Posterior cingulate gyrus (tissue), 11 donors: ENCODE results near the gene TRIM36.

Experiments
- DNase-seq, 10 donors: peaks; one replicate each; pipeline versions ENCODE4 v3.0.0 to v3.0.0-alpha.2; 2020 to 2021; ENCODE audit warnings: mixed read lengths in 3 of 10
- intact Hi-C: fragments of 100-400 bp; cut with DNase I; formaldehyde crosslinking; loops from one replicate; pipeline ENCODE4 v1.15.1; 2023

Gene TRIM36, protein sequence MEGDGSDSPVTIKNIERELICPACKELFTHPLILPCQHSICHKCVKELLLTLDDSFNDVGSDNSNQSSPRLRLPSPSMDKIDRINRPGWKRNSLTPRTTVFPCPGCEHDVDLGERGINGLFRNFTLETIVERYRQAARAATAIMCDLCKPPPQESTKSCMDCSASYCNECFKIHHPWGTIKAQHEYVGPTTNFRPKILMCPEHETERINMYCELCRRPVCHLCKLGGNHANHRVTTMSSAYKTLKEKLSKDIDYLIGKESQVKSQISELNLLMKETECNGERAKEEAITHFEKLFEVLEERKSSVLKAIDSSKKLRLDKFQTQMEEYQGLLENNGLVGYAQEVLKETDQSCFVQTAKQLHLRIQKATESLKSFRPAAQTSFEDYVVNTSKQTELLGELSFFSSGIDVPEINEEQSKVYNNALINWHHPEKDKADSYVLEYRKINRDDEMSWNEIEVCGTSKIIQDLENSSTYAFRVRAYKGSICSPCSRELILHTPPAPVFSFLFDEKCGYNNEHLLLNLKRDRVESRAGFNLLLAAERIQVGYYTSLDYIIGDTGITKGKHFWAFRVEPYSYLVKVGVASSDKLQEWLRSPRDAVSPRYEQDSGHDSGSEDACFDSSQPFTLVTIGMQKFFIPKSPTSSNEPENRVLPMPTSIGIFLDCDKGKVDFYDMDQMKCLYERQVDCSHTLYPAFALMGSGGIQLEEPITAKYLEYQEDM

DNA sequence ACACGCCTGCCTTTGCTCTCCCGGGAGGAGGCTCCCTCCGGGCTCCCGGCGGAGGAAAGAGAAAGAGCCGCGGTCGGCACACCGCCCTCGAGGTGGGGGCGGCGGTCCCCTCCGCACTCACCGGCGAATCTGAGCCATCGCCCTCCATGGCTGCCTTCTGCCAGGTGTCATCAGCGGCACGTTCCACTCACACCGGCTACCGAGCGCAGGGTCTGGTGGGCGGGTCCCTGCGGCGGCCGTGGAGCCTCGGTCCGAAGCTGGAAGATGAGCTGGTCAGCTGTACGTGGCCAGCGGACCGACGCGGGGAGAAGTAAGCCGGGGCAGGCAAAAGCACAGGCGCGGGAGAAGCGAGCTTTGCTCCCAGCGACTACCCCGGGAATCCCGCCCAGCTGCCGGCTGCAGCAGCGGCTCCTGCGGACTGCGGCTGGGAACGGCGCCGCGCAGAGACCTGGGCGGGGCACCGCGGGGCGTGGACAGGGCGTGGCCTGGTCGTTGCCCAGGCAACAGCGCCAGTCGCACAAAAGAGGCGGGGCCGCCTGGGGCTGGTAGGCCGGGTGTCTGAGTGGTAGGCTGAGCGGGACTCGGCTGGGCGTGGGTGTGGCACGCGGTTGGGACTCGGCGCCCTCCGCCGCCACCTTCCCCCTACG is at the start of gene TRIM36:
TSS of gene TRIM36 (minus strand) at position 422 of the 647 bp plus-strand sequence. CDS start at position 148, 274 bp downstream.
- peak; percentile 83 to 99 (median 92) for DNase-seq
- intact Hi-C loops, result no loop called here

DNA sequence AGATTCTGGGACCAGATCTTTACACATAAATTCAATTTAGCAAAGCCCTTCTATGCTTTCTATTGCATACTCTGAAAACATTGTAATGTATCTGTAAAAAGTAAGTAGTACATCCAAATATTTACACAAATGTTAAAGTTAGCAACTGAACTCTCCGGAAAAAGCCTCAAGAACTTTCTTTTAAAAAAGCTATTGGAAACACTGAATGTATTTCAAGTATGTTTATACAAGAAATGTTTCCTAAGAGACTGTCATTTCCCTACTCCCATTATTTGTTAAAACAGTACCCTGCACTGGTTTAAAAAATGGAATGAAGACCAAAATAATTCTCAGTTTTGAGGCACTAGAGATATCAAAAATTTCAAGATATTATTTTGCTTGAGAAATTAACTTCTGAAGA is 44.8 kb upstream of the TRIM36 start:
- no peak for DNase-seq
- intact Hi-C loops, result no loop called here

DNA sequence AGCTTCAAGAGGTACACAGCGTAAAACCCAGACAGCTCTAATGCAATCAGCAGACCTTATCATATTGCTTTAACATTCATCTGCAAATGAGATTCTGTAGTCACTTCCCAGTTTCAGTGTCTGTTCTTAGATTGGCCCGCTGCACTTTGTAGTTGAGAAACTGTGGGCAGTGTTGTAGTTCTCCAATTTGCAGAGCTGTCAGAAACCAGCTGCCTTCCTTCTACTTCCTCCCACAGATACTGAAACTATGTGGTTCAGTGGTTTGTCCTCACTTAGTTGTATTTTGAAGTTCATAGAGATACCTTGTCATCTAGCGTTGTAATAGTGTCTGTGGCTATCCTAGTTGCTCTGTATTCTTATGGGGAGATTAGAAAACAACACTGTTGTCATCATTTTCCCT is 39.6 kb upstream of the TRIM36 start:
- intact Hi-C loops, result no loop called here

DNA sequence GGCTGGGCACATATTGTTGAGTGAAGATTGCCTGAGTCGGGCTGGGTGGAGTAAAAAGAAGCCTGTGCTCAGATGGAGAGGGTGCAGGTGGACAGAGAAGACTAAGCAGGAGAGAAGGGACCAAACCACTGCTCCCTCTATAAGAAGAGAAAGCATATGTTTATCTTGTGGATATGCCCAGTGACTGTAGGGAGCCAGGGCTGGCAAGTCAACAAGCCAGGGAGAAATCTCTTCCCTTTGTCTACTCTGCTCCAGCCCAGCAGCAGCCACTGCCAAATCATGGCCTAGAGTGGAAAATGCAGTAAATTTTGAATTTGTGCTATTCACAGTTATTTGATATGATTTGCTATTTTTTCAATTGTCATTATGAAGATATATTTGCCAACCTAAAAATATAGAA is 33.2 kb upstream of the TRIM36 start:
- intact Hi-C loops, result no loop called here
- DNase-seq, result no peak

More for the DNA sequence above, 39.6 kb upstream of the TRIM36 start:
- DNase-seq, result peak in 1 of 10 donors; percentile 3

DNA sequence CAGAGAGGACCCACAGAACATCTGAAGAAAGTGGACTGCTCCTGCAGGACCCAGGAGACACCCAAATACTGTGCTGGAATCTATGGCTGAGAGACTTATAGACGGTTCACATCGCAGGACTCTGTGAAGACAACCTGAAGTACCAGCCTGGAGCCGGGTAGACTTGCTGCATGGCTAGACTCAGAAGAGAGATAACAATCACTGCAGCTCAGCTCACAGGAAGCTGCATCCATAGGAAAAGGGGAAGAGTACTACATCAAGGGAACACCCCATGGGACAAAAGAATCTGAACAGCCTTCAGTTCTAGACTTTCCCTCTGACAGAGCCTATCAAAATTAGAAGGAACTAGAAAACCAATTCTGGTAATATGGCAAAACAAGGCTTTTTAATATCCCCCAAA is 26.5 kb upstream of the TRIM36 start:
- DNase-seq, result no peak
- intact Hi-C loops, result no loop called here

DNA sequence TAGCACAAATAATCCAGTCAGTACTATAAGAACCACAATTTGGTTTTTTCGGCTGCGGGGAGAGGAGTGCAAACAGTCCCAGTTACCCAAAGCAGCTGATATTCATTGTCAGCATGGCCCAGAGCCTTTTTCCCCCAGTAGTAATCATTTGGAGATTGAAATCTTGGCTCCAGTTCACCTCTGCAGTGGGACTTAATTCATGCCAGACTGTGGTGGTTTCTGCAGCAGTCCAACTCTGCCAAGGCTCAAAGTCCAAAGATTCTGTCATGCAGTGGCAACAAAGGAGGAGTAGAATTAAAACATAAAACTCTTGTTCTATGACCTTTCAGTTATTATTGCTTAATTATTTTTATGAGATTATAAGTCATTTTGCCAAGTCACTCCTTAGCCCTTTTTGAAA is 25.0 kb upstream of the TRIM36 start:
- intact Hi-C loops, result no loop called here

DNA sequence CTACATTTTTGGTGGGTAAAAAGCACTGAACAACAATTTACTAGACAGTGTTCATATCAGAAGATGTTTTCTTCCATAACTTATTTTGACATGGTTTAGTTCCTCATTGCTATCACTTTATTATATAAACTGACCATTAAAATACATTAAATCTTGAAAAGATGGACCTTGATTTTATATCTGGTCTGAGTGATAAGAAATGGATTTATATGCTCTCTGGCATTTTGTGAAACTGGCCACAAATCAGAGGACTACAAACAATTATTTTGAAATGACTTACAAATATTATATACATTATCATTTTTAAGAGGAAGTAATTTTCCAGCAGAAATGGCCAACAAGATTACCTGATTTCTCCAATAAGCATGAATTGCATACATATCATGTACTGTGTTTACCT is 23.6 kb upstream of the TRIM36 start:
- intact Hi-C loops, result no loop called here

More for the DNA sequence above, 25.0 kb upstream of the TRIM36 start:
- DNase-seq, result no peak

DNA sequence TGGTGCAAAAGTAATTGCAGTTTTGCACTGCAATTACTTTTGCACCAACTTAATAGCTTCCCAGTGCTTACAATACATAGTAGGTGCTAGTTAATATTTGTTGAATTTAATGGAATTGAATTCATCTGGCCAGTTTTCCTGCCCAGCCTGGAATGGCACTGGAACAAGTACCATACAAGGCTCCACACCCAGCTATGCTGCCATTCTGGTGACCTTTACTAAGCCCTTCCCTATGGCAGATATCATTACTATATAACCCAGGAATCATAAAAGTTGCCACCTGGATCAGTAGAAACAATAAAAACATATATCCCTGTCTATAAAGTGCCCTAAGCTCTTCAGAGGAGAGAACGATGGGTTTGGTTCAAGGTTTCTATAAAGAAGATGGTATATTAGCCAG is 22.4 kb upstream of the TRIM36 start:
- intact Hi-C loops, result no loop called here
- DNase-seq, result no peak

More for the DNA sequence above, 23.6 kb upstream of the TRIM36 start:
- no peak for DNase-seq

DNA sequence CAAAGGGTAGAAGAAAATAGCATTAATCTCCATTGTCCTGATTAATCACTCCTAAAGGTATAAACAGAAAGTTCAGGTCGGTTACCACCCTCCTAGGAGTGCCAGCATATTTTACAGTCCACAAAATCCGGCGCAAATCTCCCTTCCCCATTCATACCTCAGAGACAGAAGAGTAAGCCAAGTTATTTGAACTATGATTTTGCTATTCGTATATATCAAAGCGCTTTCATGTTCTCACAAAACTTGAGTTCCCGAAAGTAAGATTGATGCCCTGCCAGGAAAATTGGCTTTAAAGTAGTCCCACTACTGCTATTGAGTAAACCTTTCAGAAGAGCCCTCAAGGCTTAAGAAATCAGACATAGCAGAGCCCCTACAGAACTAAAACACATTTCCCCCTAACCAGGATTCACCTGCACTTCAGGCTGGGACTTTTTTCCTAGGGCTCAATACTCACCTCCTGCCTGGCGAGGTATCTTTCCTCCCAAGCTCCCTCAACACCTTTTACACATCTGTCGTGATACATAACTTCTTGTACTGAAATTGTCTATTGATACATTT is 21.8 kb upstream of the TRIM36 start:
- intact Hi-C loops, result no loop called here
- DNase-seq, result no peak

DNA sequence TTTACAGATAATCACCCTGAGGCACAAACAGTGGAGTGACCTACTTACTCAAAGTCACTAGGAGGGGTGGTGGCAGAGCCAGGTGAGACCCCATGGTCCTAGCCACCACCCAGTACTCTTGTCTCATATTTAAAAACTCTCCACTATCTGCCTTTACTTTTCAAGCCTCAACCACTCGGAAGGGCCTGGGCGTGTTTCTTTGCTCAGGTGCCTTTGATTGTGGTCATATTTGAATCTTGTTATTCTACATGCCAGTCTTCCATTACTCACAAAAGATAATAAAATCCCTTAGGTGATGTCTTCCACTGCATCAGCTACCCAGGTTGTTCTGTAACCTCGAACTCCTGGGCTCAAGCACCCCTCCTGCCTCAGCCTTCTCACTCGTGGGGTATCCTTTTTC is 20.7 kb upstream of the TRIM36 start:
- DNase-seq, result no peak
- intact Hi-C loops, result no loop called here

DNA sequence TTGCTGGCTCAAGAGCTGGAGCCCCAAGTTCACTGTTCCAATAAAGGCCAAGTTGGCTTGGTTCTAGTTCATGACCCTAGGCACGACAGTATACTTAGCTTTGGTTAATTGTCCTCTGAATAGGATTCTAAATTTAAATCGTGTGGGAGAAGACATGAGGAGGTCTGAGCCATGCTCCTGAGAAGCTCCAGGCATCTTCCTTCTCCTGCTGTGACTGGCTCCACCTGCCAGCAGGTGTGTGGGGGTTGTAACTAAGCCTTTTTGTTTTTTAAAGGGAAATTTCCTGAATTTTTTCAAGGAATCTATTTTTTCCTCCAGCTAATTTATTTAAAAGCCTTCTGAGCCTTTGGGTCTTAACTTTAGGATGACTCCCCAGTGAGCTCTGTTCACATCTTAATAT is 20.2 kb upstream of the TRIM36 start:
- DNase-seq, result no peak
- intact Hi-C loops, result no loop called here

DNA sequence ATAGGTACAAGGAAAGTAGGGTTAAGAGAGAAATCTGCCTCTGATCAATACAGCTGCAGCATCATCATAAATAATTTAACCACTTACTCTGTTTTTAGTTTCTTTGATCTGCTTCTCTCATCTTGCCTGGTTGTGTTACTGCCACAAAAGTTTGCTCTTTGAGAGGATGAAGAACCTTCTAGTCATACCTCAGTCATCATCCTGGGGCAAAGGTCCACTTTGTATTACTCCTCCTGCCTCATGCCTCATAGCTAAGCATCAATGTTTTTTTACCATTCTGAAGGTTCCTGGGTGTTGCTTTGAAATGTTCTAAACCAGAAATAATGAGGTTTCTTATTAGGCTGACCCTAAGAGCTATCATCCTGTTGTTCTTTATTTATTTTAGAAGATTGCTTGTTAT is 17.1 kb upstream of the TRIM36 start:
- intact Hi-C loops, result no loop called here
- no peak for DNase-seq

DNA sequence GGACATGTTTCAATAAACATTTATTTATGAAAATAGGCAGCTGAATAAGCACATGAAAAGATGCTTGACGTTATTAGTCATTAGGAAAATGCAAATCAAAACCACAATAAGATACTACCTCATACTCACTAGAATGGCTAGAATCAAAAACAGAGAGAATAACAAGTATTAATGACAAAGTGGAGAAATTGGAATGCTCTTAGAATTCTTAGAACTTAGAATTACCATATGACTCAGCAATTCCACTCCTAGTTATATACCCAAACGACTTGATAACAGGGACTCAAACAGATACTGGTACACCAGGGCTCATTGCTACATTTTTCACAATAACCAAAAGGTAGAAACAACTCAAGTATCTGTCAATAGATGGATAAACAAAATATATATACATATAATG is 15.1 kb upstream of the TRIM36 start:
- intact Hi-C loops, result no loop called here
- no peak for DNase-seq

DNA sequence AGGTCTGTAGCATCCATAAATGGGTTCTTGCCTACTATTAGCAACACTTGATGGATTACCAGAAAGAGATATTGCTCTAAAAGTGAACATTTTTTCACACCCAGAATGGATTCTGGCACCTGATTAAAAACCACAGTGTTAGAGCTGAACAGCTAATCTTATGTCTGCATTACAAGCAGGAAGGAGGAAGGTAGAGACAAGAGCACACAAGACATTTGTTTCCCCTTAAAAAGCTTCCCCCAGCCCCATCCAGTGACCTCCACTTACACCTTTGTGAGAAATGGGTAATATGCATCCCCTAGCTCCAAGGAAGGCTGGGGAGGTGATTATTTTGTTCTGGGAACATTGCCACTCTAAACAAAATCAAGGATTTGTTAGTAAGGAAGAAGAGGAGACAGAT is 12.0 kb upstream of the TRIM36 start:
- intact Hi-C loops, result no loop called here
- DNase-seq, result no peak

DNA sequence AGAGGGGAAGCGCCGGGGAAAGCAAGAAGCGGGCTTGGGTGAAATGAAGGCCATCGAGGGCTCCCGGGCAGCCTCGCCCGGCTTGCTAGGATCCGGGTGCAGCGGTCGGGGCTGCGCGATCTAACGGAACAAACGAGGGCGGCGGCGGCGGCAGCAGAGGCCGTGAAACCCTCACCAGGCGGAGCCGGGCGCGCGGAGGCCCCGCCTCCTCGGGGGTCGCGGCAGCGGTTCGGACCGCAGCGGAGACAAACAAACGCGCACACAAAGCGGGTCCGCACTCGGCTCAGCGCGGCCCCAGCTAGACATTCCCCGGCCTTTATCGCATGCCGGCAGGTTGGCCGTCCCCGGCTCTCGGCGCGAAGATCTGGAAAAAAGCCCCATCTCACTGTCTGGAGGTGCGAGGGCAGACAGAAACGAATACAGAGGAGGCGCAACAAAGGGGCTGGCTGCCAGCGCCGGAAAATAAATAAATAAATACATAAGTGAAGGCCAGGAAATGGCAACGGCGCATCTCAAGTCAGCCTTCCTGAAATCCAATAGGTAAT is 10.5 kb upstream of the TRIM36 start:
- intact Hi-C loops, result no loop called here
- peak in 5 of 10 donors; percentile 15 to 86 (median 73) for DNase-seq

DNA sequence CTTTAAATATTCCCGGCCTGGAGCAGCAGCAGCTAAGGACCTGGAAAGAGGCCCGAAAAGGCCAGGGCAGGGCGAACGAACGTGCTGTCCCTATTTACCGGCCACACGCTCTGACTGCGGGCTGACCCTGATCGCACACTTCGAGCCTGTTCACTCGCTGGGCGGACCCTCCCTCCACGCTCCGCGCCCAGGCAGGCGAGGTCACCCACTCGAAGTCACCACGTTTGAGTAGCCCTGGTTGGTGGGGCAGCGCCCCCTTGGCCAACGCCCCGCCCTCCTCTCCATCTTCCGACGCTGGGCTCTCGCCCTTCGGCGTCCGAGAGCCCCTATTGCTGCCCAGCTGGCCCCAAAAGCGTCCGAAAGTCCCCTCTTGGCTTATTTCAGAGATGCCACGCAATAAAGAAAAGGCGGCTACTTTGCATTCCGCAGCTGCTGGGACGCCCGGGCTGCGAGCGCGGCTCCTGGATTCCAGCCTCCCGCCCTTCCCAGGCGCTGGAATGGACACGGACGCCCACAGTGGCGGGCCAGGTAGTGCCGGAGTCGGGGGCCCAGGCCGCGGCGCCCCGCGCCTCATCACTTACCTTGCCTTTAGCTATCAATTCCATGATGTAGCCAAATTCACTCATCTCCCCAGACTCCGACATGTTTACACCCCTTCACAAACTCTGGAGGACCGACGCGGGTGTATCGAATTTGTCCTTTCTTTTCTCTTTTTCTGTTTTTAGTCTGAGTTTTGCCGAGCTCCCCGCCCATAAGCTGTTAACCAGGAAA is 9.9 kb upstream of the TRIM36 start:
- DNase-seq, result peak in 3 of 10 donors; percentile 14 to 83 (median 75)
- intact Hi-C loops, result loop anchor here (5.0 kb wide), 1 partner anchor 68 kb away; no protein-coding TSS in a partner anchor

DNA sequence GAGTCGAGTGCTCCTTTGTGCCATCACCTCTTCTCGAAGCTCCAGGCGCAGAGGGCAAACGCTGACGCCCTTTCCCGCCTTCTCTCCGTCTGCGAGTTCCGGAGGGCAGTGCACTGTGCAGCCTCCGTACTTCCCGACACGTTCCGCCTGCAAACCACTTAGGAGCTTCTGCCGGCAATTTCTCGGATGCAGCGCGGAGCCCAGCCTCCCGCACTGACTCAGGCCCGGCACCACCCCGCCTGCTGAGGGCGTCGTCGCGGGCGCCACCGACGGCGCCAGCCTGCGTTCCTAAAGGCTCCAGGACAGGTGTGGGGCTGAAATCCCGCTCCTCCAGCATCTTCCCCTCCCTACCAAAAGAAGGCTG is 9.3 kb upstream of the TRIM36 start:
- intact Hi-C loops, result loop anchor here (5.0 kb wide), 1 partner anchor 68 kb away; no protein-coding TSS in a partner anchor

DNA sequence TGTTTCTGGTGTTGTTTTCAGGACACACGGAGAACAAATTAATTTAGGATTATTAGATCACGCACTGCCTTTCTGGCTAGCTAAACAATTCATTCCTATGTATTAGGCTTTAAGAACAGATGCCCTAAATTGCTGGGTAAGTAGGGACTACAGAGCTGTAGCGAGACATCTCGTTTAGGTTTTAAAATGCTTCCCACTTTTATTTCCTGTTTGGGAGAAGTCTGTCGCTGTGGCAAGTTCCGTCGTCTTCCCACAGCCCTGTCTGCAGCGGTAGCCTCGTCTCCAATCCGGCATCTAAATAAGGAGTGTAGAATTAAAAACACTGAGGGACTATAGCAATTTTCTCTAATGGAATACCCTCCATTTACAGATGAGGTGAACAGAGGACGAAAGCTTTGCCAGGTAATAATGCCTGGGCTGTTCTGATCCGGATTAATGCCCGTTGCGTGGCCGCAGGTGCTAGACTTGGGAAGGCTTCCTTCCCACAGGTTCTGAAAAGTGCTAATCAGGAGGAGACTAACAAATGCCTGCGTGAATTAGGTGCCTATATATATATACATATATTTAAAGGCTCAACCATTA is 1.3 kb upstream of the TRIM36 start:
- intact Hi-C loops, result no loop called here
- no peak for DNase-seq

More for the DNA sequence above, 9.3 kb upstream of the TRIM36 start:
- DNase-seq, result peak in 3 of 10 donors; percentile 10 to 65 (median 14)

DNA sequence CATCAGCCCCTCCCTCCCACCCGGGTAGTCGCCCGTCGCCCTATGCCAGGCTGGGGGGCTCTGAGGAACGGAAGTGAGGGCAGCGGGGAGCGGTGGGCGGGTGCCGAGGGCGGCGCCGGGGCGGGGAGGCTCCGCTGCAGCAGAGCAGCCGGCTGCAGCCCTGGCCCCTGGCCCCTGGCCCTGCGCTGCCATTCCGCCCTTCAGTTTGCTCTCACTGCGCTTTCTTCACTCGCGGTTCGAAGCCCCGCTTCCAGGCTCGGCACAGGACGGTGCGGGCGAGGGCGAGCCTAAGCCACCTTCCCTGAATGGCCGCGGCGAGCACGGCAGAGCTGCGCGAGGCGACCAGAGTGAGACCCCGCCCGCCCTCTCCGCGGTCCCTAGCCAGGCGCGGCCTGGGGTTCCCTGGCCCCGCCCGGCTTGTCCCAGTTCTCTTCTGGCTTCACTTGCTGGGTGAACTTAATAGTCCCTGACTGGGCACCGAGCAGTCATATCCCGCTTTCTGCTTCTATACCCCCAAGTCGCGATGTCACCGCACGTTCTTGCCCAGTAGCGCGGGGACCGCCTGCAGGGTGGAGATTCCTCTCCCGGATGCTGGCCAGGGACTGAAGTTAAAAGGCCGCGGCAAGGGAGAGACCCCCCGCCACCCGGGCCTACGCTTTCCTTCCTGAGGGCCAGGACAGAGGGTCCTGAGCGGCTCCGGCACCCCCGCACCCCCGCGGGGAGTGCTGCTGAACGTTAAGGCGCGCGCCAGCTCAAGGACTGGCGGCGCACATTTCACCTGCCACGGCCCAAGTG is 623 bp upstream of the TRIM36 start:
- peak in 2 of 10 donors; percentile 27 to 90 for DNase-seq
- intact Hi-C loops, result no loop called here
